Neural crest cell (in vitro differentiated cells): Measurements from ENCODE around the gene CHCHD6. TPM values are rescaled to one million over a fixed set of nuclear protein-coding genes. Genes with fewer than 3 reads are reported as not detected.

Experiments used
- DNase-seq: peaks from one replicate; pipeline ENCODE4 v3.0.0; 2021; ENCODE audit warnings: low read depth, mixed read lengths, low spot score
- H3K27ac Mint-ChIP-seq: one replicate; pipeline ENCODE4 v1.8.0; 2021; ENCODE audit warnings: mild to moderate bottlenecking, mixed read lengths; ENCODE audit not compliant: unreplicated experiment
- H3K27me3 Mint-ChIP-seq: 2 replicates; pipeline ENCODE4 v1.8.0; 2021; ENCODE audit warnings: low read depth, mild to moderate bottlenecking, mixed read lengths
- H3K36me3 Mint-ChIP-seq: 2 replicates; pipeline ENCODE4 v1.8.0; 2021; ENCODE audit warnings: low read depth, mild to moderate bottlenecking, mixed read lengths
- H3K4me1 Mint-ChIP-seq: 2 replicates; pipeline ENCODE4 v1.8.0; 2021; ENCODE audit warnings: mixed read lengths
- H3K4me3 Mint-ChIP-seq: one replicate; pipeline ENCODE4 v1.8.0; 2021; ENCODE audit warnings: mild to moderate bottlenecking, mixed read lengths
- H3K9me3 Mint-ChIP-seq: 2 replicates; pipeline ENCODE4 v1.8.0; 2021; ENCODE audit warnings: mixed read lengths
- total RNA-seq: library from RNA; stranded (reverse); gene quantifications from 2 replicates; pipeline ENCODE4 v1.2.1, GENCODE V29; 2021
- TF ChIP-seq, protein P1 (sequence below): fragments of 200-600 bp; sonication (generic); conservative IDR thresholded peaks from 2 replicates; pipeline ENCODE4 v1.5.0; 2021; ENCODE audit warnings: antibody characterized with exemption, mild to moderate bottlenecking

CHCHD6 gene
- total RNA-seq, 1 donor from 2014 or later, result 32.9 TPM

DNA sequence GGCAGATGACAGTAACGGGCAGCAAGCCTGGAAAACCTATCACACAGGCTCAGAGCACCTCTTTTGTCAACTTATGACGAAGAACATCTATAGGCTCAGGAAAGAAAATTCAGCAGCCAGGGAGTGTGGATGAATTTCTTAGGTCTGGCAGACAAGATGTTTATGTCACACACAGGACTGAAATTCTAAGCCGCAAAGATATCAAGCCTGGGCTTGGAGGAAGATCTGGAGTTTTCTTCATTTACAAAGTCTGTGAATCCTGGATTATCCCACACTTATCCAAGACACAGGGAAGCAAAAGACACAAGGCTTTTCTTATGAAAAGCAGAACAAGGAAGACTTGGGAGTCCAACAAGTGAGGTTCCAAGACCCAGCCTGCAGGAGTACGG is 23.4 kb upstream of the CHCHD6 start:
- TF ChIP-seq, protein P1, sequence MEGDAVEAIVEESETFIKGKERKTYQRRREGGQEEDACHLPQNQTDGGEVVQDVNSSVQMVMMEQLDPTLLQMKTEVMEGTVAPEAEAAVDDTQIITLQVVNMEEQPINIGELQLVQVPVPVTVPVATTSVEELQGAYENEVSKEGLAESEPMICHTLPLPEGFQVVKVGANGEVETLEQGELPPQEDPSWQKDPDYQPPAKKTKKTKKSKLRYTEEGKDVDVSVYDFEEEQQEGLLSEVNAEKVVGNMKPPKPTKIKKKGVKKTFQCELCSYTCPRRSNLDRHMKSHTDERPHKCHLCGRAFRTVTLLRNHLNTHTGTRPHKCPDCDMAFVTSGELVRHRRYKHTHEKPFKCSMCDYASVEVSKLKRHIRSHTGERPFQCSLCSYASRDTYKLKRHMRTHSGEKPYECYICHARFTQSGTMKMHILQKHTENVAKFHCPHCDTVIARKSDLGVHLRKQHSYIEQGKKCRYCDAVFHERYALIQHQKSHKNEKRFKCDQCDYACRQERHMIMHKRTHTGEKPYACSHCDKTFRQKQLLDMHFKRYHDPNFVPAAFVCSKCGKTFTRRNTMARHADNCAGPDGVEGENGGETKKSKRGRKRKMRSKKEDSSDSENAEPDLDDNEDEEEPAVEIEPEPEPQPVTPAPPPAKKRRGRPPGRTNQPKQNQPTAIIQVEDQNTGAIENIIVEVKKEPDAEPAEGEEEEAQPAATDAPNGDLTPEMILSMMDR, result no peak
- H3K4me1 Mint-ChIP-seq, result peaks cover 24% of the 10 kb centered on the region
- H3K36me3 Mint-ChIP-seq, result no peaks in the 10 kb centered on the region
- H3K4me3 Mint-ChIP-seq, result no peak overlapping the region
- H3K27ac Mint-ChIP-seq, result no peak overlapping the region
- no peaks in the 10 kb centered on the region for H3K9me3 Mint-ChIP-seq
- H3K27me3 Mint-ChIP-seq, result peaks cover 43% of the 10 kb centered on the region
- DNase-seq, result no peak

GRCh38 chr3:126682009-126682408 is 22.0 kb upstream of the CHCHD6 start:
- Mint-ChIP-seq H3K27me3 (peaks cover 31% of the 10 kb centered on the region), H3K27ac (no peak overlapping the region), H3K4me3 (no peak overlapping the region), H3K4me1 (peaks cover 24% of the 10 kb centered on the region), H3K9me3 (no peaks in the 10 kb centered on the region), H3K36me3 (no peaks in the 10 kb centered on the region)
- TF ChIP-seq, protein P1, result no peak
- DNase-seq, result no peak

DNA sequence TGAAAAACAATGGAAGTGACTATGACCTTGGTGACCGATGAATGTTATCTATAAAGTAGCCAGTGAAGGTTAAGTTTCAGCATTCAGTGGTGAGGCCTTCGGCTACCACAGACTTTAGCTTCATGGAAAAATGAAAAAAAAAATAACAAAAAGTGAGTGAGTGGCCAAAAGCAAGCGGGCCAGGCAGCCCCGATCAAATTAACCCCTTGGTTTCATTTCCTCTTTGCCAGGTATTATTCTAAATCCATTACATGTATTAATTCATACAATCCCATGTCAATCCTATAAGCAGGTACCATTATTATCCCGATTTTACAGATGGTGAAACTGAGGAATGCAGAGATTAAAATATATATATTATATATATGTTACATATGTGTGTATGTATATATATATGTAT is 21.0 kb upstream of the CHCHD6 start:
- TF ChIP-seq, protein P1, result no peak
- peaks cover 24% of the 10 kb centered on the region for H3K4me1 Mint-ChIP-seq
- H3K4me3 Mint-ChIP-seq, result no peak overlapping the region
- H3K27me3 Mint-ChIP-seq, result peaks cover 24% of the 10 kb centered on the region
- no peak for DNase-seq
- H3K9me3 Mint-ChIP-seq, result no peaks in the 10 kb centered on the region
- H3K27ac Mint-ChIP-seq, result no peak overlapping the region
- H3K36me3 Mint-ChIP-seq, result no peaks in the 10 kb centered on the region

- no peak for DNase-seq
- H3K27me3 Mint-ChIP-seq, result peaks cover 19% of the 10 kb centered on the region
- H3K9me3 Mint-ChIP-seq, result peaks cover 2% of the 10 kb centered on the region
- TF ChIP-seq, protein P1, result no peak
- H3K4me3 Mint-ChIP-seq, result no peak overlapping the region
- no peaks in the 10 kb centered on the region for H3K36me3 Mint-ChIP-seq
- H3K4me1 Mint-ChIP-seq, result peaks cover 20% of the 10 kb centered on the region
- no peak overlapping the region for H3K27ac Mint-ChIP-seq
Observed at GRCh38 chr3:126684218-126684751, 19.8 kb upstream of the CHCHD6 start.

- Mint-ChIP-seq H3K4me3 (no peak overlapping the region), H3K9me3 (peaks cover 2% of the 10 kb centered on the region), H3K27ac (no peak overlapping the region), H3K36me3 (no peaks in the 10 kb centered on the region), H3K4me1 (peaks cover 15% of the 10 kb centered on the region), H3K27me3 (peaks cover 15% of the 10 kb centered on the region)
- DNase-seq, result no peak
- TF ChIP-seq, protein P1, result no peak
Observed at GRCh38 chr3:126685021-126685420, 19.0 kb upstream of the CHCHD6 start.
